ENCODE results near the gene TGDS. TPM values are rescaled to one million over a fixed set of nuclear protein-coding genes. Genes with fewer than 3 reads are reported as not detected.

The TGDS gene
- total RNA-seq, 2 experiments from 2014 or later, result 14.0 to 15.5 TPM

Other genes starting within 250 kb of the TGDS start
- under 1 TPM in 1 of 2 experiments, not detected in 1; 0.10 TPM for gene DCT, start 116.5 kb downstream of the TGDS start, total RNA-seq
- gene GPR180, start 5.7 kb upstream of the TGDS start, total RNA-seq, result 1 to 10 TPM; 5.6 to 5.7 TPM
- gene SOX21, start 116.4 kb upstream of the TGDS start, total RNA-seq, result not detected